GM19463 (cell line): Measurements from ENCODE around the gene ADH1B.
"Not testable (repeated sequence)": the region's sequence is repeated elsewhere in the genome, so short reads cannot be mapped to it uniquely, and the experiment has no call there.

ENCODE experiments used
- ATAC-seq: cut with Tn5 transposase; IDR thresholded peaks from one replicate; pipeline ENCODE4 v1.9.1; 2021; ENCODE audit warnings: mild to moderate bottlenecking, moderate library complexity; ENCODE audit not compliant: unreplicated experiment

ADH1B gene

DNA sequence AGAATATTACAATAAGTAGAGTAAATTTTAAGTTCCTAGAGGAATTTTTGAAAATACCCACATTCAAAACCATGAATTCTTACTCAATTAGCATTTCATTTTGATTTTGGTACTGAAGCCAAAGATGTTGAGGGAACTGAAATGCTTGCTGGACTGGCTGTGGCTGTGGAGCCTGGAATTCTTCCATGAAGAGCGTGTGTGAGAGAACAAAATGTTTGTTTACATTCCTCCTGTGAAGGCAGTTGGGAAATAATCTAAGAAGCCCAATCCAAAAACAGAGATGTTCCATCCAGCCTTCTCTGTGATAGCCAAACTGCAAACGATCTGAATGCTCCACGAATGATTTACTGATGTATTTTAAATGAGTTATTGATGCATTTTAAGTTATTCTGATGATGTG lies 3.8 kb upstream of the ADH1B start:
- ATAC-seq: no peak

DNA sequence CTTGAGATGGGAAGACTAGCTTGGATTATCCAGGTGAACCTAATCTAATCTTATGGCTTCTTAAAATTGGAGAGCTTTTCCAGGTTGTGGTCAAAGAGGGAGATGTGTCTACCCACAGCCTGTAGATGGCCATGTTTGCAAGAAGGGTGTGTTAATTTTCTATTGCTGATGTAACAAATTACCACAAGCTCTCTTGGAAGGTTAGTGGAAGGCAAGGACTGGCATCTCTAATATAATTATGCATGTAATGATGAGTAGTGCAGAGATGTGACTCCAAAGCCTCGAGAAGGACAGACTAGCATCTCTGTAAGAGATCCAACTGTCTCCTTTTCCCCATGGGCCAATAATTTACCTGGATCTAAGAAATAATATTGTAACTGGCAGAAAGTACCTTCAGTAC lies 3.2 kb upstream of the ADH1B start:
- no peak for ATAC-seq

GRCh38 chr4:99323756-99324155 lies 2.6 kb upstream of the ADH1B start:
- ATAC-seq: no peak

- ATAC-seq: not testable (repeated sequence)
Observed at GRCh38 chr4:99317811-99318210, 3.4 kb downstream of the ADH1B start.

DNA sequence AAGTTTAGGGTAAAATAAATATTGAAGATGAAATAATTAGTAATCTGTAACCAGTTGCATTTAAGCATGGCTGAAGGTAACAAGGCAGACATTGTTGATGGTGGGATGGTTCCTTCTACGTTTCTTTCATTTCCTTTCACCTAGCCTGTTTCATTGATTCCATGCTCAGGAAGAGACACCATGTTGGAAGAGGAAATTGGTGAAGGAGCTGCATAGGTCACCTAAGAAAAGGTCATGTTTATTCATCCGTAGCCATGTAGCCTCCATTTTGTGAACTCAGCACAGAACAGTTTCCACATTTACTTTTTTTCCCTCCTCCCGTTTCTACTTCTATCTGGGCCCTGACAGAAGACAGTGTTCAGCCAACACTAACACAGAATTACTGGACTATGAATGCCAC lies 3.8 kb downstream of the ADH1B start:
- ATAC-seq: no peak

GRCh38 chr4:99315839-99316238 lies 5.4 kb downstream of the ADH1B start:
- ATAC-seq: no peak

- ATAC-seq: no peak
Observed at GRCh38 chr4:99314211-99314610, 7.0 kb downstream of the ADH1B start.

- ATAC-seq: no peak
Observed at GRCh38 chr4:99310389-99310788, 10.8 kb downstream of the ADH1B start.

DNA sequence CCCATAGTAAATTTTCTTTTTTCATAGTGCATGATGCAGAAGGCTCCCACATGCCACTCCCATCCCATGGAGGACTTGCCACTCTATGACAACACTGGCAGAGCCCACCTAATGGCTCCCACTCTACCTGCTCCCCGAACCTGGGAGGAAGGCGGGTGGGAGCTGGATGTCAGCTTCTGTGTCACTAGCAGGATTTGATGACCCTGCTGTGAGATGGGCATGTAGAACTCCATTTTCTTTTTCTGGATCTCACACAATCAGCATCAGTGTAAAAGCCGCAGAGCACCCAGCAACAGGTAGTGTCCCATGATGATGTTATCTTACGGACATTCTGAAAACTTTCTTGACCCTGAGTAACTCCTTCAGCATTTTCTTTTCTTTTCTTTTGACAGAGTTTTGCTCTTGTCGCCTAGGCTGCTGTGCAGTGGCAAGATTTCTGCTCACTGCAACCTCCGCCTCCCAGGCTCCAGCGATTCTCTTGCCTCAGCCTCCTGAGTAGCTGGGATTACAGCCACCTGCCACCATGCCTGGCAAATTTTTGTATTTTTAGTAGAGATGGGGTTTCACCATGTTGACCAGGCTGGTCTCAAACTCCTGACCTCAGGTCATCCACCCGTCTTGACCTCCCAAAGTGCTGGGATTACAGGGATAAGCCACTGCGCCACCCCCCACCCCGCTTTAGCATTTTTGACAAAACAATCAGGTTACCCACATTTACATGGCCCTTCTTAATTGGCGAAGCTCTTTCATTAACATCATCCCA lies 15.4 kb downstream of the ADH1B start:
- no peak for ATAC-seq

DNA sequence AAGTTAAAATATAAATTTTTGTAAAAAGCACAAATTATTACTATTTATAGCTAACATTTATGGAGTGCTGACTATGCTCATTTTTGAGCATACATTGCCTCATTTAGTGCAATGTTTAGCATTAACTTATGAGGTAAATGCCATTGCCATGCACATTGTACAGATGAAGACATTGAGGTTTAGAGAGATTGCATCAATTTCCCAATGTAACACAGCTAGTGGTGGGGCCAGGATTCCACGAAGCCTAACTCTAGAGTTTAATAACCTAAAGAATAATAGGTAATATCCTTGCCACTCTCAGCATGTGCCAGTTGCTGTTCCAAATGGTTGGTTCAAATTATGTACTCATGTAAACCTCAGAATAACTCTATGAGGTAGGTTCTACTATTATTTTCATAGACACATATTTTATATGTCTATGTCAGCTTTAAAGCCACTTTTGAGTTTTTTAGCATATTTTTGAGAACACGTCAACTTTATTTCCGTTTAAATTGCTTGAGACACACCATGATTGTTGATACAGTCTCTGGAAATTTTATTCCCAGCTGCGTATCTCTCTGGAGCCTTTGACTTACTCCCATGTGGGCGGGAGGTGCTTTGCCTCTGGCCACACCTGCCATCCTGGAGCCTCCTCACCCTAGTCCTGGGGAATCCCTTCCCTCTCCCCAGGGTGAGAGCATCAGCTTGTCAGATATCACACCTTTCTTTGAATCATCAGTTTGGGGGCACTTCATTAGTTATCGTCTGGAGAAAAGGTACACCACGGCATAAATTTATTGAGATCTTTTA lies 19.6 kb downstream of the ADH1B start:
- no peak for ATAC-seq

- no peak for ATAC-seq
Observed at GRCh38 chr4:99300934-99301333, 20.3 kb downstream of the ADH1B start.

- no peak for ATAC-seq
Observed at GRCh38 chr4:99293357-99293756, 27.8 kb downstream of the ADH1B start.

DNA sequence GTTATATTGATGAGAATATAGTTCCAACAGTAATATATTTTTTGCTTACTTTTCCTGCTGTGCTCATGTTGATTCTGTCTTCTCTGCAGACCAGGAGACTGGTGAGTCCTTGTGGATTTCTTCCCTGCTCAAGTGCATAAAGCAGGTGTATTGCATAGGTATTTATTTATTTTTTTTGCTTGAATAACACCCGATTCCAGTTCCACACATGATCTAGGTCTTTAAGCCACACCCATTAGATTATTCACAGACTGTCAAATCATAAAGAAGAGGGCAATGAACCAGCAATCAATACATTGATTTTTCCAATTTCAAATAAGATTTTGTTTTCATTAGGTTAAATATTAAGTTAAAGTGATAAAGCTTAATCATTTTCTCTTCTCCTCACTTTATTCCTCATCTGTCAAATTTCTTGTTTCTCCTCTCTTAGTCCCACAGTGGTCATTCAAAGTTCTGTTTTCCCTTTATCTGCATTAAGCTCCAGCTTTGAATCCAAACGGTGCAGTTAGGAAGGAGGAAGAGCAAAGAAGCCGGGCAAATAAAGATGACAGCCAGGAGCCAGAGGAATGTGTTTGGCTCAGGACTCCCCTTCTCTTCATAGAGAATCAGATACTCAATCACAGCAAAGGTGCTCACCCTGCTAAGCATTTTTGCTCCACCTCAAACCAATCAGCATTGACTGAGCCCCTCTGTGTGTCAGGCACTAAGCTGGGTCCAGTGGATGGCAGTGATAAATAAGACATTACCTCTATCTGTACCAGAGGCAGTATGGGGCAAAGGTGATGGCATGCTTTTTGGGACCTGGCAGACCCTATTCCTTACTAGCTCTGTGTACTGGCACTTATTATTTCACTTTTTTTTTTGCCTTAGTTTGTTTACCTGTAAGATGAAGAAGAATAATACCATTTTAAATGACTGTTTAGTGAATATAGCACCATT lies 30.1 kb downstream of the ADH1B start, which contains the start of gene ADH1A:
TSS of gene ADH1A (minus strand) at position 138 of the 939 bp plus-strand sequence. CDS start at position 67, 71 bp downstream.
- no peak for ATAC-seq

- ATAC-seq: no peak
Observed at GRCh38 chr4:99285387-99285786, 35.8 kb downstream of the ADH1B start.

- no peak for ATAC-seq
Observed at GRCh38 chr4:99282731-99283130, 38.5 kb downstream of the ADH1B start.

DNA sequence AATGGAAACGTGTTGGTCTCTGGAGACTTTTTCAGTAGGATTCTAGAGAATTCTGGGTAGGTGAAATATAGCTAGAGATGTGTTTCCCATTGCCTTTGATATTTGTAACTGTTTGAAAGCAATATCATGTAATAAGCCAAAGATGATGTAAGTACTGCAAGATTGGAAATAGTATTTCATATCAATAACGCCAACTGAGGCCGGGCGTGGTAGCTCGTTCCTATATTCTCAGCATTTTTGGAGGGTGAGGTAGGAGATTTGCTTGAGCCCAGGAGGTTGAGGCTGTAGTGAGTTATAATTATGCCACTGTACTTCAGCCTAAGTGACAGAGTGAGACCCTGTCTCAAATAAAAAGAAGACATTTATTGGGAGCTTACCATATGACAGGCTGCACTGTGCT lies 39.9 kb downstream of the ADH1B start:
- ATAC-seq: no peak

DNA sequence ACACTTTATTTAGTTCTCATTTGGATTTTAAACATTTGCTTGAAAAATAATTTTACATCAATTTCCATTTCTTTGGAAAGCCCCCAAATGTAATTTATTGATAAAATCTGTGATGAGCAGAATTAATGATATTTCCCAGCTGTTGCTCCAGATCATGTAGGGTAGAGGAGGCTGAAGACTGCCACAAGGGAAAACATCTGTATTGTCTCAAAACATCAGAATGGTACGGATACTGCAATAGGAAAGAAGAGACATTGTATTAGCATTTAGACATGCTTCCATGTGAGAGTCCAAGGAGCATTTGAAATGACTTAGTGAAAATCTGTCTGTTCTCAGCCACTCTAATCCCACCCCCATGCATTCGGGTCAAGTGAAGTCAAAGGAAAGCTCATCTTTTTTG lies 44.8 kb downstream of the ADH1B start:
- ATAC-seq: no peak

DNA sequence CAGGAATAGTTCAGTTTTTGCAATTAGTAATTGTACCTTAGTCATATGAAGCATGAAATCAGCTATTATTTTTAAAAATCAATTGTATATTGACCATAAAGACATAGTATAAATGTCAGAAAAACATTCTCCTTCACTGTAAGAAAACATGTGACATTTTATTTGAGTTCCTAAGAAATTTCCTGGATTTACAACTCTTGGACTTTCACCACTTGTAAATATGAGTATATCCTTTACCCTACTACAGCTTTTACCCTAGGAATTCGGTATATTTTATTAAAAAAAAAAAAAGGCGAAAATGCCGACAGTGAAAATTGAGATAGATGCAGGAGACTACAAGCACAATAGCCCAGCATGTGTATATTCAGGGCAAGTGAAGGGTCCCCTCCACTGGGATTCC lies 45.3 kb downstream of the ADH1B start:
- ATAC-seq: no peak

DNA sequence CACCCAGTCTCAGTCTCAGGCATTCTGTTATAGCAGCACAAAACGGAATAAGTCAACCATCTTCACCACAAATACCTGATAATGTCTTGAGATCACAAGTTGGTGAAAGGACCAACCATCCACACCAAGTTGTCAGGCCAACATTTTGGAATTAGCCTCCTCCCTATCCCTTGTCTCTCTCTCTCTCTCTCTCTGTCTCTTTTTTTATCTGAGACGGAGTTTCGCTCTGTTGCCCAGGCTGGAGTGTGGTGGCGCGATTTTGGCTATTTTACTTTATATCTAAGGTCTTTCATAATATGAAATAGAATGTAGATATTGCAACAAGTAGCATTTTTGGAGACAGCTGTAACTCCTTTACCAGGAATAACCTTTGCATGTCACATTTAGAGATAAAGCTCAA lies 46.2 kb downstream of the ADH1B start:
- no peak for ATAC-seq

DNA sequence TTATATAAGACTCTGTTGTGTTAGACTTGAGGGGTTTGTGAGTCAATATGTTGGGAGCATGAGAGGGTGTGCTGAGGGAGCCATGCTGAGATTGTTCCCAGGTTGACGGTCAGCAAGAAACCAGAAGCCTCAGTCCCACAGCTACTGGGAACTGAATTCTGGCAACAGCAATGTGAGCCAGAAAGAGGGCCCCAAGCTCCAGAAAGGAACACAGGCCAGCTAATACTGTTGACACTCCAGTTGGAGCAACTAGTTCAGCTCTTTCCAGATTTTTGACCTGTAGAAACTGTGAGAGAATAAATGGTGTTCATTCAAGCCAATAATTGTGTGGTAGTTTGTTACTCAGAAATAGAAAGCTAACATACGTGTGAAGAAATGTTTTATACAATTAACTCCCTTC lies 47.5 kb downstream of the ADH1B start:
- ATAC-seq: no peak

DNA sequence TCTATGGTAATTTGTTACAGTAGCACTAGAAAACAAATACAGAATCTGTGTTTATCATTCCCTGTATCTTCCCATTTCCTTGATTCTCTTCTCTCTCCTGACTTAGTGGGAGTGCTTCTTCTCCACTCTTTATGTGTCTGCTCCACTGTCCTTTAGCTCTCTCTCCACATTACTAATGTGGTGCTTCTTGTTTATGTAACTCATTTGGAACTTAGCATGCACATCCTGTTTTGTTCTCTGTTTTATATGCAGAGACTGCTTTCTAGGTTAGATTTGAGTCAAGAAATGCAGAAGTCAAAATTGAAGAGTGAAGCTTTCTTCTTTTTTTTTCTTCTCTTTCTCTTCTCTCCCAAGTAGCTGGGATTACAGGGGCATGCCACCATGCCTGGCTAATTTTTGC lies 56.3 kb downstream of the ADH1B start:
- no peak for ATAC-seq
